Stimulated activated CD4-positive, alpha-beta T cell treated with anti-CD3 and anti-CD28 coated beads, Interleukin-12 subunit alpha, Interleukin-12 subunit beta, amount 100 ng/mL, for 48 hours (primary cell): ENCODE results near the gene OVCH1.
A peak's percentile ranks its signal among the peaks of the same experiment; 100 is the strongest.

Source experiments
- DNase-seq, 3 donors: peaks; one replicate each; pipeline ENCODE4 v3.0.0-alpha.2; 2020; ENCODE audit warnings: low read depth in 2 of 3, low spot score in 1 of 3

OVCH1 gene

GRCh38 chr12:29497588-29497987 is at the start of gene OVCH1:
OVCH1 (minus strand) TSS chr12:29497686; CDS start chr12:29497686, 0 bp downstream.
- DNase-seq = no peak

GRCh38 chr12:29547151-29547632 is 49.7 kb upstream of the OVCH1 start:
- DNase-seq = no peak

GRCh38 chr12:29546000-29546399 is 48.5 kb upstream of the OVCH1 start:
- no peak for DNase-seq

- no peak for DNase-seq
Measured at GRCh38 chr12:29545102-29545467, 47.6 kb upstream of the OVCH1 start.

GRCh38 chr12:29544428-29545101 is 47.1 kb upstream of the OVCH1 start:
- DNase-seq = no peak

- DNase-seq = no peak
Measured at GRCh38 chr12:29543036-29543435, 45.5 kb upstream of the OVCH1 start.

- DNase-seq = no peak
Measured at GRCh38 chr12:29537298-29537697, 39.8 kb upstream of the OVCH1 start.

GRCh38 chr12:29534935-29535334 is 37.4 kb upstream of the OVCH1 start:
- DNase-seq = no peak

GRCh38 chr12:29533815-29534489 is 36.5 kb upstream of the OVCH1 start:
- DNase-seq = no peak

GRCh38 chr12:29531471-29531870 is 34.0 kb upstream of the OVCH1 start:
- no peak for DNase-seq

GRCh38 chr12:29530436-29530835 is 33.0 kb upstream of the OVCH1 start:
- no peak for DNase-seq

GRCh38 chr12:29528161-29528560 is 30.7 kb upstream of the OVCH1 start:
- no peak for DNase-seq

- no peak for DNase-seq
Measured at GRCh38 chr12:29521951-29522350, 24.5 kb upstream of the OVCH1 start.

GRCh38 chr12:29519585-29520182 is 22.2 kb upstream of the OVCH1 start:
- peak in 2 of 3 donors; percentile 2 to 42 for DNase-seq

GRCh38 chr12:29518407-29518806 is 20.9 kb upstream of the OVCH1 start:
- DNase-seq = no peak

- DNase-seq = no peak
Measured at GRCh38 chr12:29517264-29517663, 19.8 kb upstream of the OVCH1 start.

GRCh38 chr12:29516431-29516875 is 19.0 kb upstream of the OVCH1 start:
- no peak for DNase-seq

GRCh38 chr12:29510591-29511185 is 13.2 kb upstream of the OVCH1 start:
- DNase-seq = no peak

GRCh38 chr12:29509503-29509902 is 12.0 kb upstream of the OVCH1 start:
- DNase-seq = no peak

- no peak for DNase-seq
Measured at GRCh38 chr12:29508949-29509348, 11.5 kb upstream of the OVCH1 start.

GRCh38 chr12:29505122-29505521 is 7.6 kb upstream of the OVCH1 start:
- no peak for DNase-seq

GRCh38 chr12:29503283-29503682 is 5.8 kb upstream of the OVCH1 start:
- DNase-seq = no peak
